NCI-H1694 treated with DMSO at 0.1 percent for 48 hours (cell line): ENCODE results near the gene MCAT.
A peak's percentile ranks its signal among the peaks of the same experiment; 100 is the strongest.
"Not testable (repeated sequence)": the region's sequence is repeated elsewhere in the genome, so short reads cannot be mapped to it uniquely, and the experiment has no call there.

Source experiments
- DNase-seq: peaks from one replicate; lab custom pipeline; 2025; lab: John Stamatoyannopoulos, UW

MCAT gene

GRCh38 chr22:43127166-43127908 is 15.9 kb downstream of the MCAT start:
- no peak for DNase-seq

GRCh38 chr22:43126501-43127165 is 16.6 kb downstream of the MCAT start:
- no peak for DNase-seq

GRCh38 chr22:43118953-43119458 is 24.2 kb downstream of the MCAT start:
- DNase-seq, result no peak

GRCh38 chr22:43118024-43118849 is 25.0 kb downstream of the MCAT start:
- DNase-seq, result no peak

- no peak for DNase-seq
These were observed 26.3 kb downstream of the MCAT start for GRCh38 chr22:43116932-43117331.

- no peak for DNase-seq
These were observed 28.2 kb downstream of the MCAT start for GRCh38 chr22:43114958-43115357.

- DNase-seq, result no peak
These were observed 29.5 kb downstream of the MCAT start for GRCh38 chr22:43113526-43114251.

GRCh38 chr22:43110927-43111623 is 32.1 kb downstream of the MCAT start:
- no peak for DNase-seq

GRCh38 chr22:43110444-43110926 is 32.7 kb downstream of the MCAT start, which contains the start of gene BIK:
BIK (plus strand) TSS chr22:43110750; CDS start chr22:43124023, 13,273 bp downstream.
- DNase-seq, result peak; percentile 17

GRCh38 chr22:43109921-43110443 is 33.2 kb downstream of the MCAT start:
- DNase-seq, result no peak

GRCh38 chr22:43109511-43109910 is 33.7 kb downstream of the MCAT start:
- DNase-seq, result no peak

GRCh38 chr22:43106302-43106701 is 36.9 kb downstream of the MCAT start:
- DNase-seq, result no peak

- DNase-seq, result not testable (repeated sequence)
These were observed 38.2 kb downstream of the MCAT start for GRCh38 chr22:43104950-43105349.

- DNase-seq, result not testable (repeated sequence)
These were observed 39.1 kb downstream of the MCAT start for GRCh38 chr22:43104056-43104625.

- no peak for DNase-seq
These were observed 41.9 kb downstream of the MCAT start for GRCh38 chr22:43101306-43101705.

GRCh38 chr22:43100225-43100624 is 43.0 kb downstream of the MCAT start:
- DNase-seq, result no peak

GRCh38 chr22:43099095-43099494 is 44.1 kb downstream of the MCAT start:
- DNase-seq, result no peak

- DNase-seq, result no peak
These were observed 44.8 kb downstream of the MCAT start for GRCh38 chr22:43098356-43098755.

- DNase-seq, result no peak
These were observed 46.8 kb downstream of the MCAT start for GRCh38 chr22:43096420-43096819.

- no peak for DNase-seq
These were observed 48.6 kb downstream of the MCAT start for GRCh38 chr22:43094551-43094950.
